WI38 (cell line): ENCODE data around the gene NCOA1.
"Not testable (repeated sequence)": the region's sequence is repeated elsewhere in the genome, so short reads cannot be mapped to it uniquely, and the experiment has no call there.

Experiments
- H3K4me3 ChIP-seq: 2 replicates; pipeline ENCODE4 v1.5.1; 2011; ENCODE audit warnings: low read depth, mild to moderate bottlenecking, control low read depth, low read length
- TF ChIP-seq, protein P1 (sequence below): IDR thresholded peaks from 2 replicates; pipeline ENCODE4 v1.5.1; 2012; ENCODE audit warnings: low read depth, mild to moderate bottlenecking, control low read depth, low read length

The NCOA1 gene

DNA sequence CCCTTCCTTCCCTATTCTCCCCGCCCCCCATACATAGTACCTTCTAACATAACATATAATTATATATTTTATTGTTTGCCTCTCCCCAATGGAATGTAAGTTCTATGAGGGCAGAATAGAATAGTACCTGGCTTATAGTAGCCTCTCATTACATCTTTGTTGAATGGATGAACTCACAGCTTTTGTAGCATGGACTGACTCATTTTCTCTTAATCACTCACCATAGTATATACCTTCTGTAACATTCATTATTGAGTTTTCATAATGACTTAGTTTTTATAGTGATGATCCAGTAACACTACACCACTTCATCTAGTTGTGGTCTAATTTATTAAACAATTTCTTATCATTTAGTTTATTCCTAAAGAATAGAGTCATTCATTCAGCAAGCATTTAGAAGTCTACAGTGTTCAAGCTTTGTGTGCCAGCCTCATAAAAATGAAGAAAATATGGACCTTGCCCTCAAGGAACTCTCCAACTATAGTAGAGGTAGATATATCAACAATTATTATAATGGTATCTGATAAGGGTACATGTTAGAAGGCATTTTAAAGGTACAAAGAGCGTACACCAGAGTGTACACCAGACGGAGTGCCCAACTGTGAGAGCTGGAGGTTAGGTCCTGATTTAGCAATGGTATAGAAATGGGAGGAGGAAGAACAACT is 31.1 kb downstream of the NCOA1 start:
- H3K4me3 ChIP-seq: no peak overlapping the region
- TF ChIP-seq, protein P1, sequence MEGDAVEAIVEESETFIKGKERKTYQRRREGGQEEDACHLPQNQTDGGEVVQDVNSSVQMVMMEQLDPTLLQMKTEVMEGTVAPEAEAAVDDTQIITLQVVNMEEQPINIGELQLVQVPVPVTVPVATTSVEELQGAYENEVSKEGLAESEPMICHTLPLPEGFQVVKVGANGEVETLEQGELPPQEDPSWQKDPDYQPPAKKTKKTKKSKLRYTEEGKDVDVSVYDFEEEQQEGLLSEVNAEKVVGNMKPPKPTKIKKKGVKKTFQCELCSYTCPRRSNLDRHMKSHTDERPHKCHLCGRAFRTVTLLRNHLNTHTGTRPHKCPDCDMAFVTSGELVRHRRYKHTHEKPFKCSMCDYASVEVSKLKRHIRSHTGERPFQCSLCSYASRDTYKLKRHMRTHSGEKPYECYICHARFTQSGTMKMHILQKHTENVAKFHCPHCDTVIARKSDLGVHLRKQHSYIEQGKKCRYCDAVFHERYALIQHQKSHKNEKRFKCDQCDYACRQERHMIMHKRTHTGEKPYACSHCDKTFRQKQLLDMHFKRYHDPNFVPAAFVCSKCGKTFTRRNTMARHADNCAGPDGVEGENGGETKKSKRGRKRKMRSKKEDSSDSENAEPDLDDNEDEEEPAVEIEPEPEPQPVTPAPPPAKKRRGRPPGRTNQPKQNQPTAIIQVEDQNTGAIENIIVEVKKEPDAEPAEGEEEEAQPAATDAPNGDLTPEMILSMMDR: no peak

DNA sequence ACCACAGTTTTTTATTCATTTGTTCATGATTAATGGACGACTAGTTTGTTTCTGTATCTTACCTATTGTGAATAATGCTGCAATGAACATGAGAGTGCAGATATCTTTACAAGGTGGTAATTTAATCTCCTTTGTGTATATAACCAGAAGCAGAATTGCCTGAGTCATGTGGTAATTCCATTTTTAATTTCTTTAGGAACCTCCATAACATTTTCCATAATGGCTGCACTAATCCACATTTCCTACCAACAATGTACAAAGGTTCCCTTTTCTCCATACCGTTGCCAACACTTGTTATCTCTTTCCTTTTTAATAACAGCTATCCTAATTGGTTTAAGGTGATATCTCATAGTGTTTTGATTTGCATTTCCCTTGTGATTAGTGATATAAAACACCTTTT is 36.5 kb downstream of the NCOA1 start:
- TF ChIP-seq, protein P1: no peak
- H3K4me3 ChIP-seq: no peak overlapping the region

DNA sequence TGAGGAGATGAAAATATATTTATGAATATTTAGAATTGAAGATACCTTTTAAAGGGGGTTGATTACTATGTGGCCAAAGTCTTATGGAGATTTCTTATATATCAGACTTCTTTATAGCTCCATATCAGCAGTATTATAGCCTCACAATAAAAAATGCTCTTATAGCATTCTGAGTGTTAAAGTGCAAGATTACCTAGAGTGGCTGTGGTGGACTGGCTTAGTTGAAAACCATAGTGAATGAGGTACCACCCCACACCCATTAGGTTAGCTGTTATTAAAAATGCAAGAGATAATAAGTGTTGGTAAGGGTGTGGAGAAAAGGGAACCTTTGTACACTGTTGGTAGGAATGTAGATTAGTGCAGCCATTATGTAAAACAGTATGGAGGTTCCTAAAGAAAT is 39.7 kb downstream of the NCOA1 start:
- no peak overlapping the region for H3K4me3 ChIP-seq
- TF ChIP-seq, protein P1: no peak

DNA sequence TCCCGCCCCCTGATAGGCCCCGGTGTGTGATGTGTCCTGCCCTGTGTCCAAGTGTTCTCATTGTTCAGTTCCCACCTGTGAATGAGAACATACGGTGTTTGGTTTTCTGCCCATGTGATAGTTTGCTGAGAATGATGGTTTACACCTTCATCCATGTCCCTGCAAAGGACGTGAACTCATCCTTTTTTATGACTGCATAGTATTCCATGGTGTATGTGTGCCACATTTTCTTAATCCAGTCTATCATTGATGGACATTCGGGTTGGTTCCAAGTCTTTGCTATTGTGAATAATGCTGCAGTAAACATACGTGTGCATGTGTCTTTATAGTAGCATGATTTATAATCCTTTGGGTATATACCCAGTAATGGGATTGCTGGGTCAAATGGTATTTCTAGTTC is 40.6 kb downstream of the NCOA1 start:
- H3K4me3 ChIP-seq: not testable (repeated sequence)

DNA sequence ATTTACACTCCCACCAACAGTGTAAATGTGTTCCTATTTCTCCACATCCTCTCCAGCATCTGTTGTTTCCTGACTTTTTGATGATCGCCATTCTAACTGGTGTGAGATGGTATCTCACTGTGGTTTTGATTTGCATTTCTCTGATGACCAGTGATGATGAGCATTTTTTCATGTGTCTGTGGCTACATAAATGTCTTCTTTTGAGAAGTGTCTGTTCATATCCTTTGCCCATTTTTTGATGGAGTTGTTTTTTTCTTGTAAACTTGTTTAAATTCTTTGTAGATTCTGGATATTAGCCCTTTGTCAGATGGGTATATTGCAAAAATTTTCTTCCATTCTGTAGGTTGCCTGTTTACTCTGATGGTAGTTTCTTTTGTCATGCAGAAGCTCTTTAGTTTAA is 41.0 kb downstream of the NCOA1 start:
- not testable (repeated sequence) for H3K4me3 ChIP-seq

DNA sequence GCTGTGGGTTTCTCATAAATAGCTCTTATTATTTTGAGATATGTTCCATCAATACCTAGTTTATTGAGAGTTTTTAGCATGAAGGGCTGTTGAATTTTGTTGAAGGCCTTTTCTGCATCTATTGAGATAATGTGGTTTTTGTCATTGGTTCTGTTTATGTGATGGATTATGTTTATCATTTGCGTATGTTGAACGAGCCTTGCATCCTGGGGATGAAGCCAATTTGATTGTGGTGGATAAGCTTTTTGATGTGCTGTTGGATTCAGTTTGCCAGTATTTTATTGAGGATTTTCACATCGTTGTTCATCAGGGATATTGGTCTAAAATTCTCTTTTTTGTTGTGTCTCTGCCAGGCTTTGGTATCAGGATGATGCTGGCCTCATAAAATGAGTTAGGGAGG is 42.5 kb downstream of the NCOA1 start:
- not testable (repeated sequence) for H3K4me3 ChIP-seq

DNA sequence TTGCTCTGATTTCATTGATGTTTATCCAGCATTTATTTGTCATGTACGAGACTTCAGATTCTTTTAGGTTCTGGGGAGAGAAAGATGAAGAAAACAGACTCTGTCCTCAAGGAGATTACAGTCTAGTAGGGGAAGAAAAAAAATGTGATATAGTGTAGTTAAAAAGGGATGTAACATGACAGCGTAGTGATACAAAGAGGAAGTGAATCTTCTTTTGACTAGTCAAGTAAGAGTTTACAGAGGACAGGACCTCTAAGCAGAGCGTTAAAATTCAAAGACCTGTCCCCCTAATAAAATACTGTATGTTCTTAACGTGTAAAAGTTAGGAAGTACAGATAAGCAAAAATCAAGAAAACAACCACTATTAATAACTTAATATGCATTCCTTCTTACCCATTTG is 47.7 kb downstream of the NCOA1 start:
- H3K4me3 ChIP-seq: no peak overlapping the region
- TF ChIP-seq, protein P1: no peak

DNA sequence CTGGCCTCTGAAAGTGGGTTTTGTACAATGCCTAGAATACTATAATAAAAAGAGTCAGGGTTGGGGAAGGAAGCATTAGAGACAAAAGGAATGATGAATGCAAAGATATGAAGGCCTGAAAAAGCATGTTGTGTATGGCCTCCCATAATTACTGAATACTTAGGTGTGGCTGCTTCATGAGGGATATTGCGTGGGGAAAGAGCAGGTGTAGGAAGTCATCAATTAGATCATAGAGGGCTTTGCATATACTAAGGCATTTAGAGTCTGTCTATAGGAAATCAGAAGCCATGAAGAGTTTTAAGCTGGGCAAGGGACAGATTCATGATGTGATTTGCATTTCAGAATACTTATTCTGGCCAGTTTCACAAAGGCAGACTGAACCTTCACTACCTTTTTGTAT is 48.2 kb downstream of the NCOA1 start:
- H3K4me3 ChIP-seq: no peak overlapping the region
- TF ChIP-seq, protein P1: no peak

DNA sequence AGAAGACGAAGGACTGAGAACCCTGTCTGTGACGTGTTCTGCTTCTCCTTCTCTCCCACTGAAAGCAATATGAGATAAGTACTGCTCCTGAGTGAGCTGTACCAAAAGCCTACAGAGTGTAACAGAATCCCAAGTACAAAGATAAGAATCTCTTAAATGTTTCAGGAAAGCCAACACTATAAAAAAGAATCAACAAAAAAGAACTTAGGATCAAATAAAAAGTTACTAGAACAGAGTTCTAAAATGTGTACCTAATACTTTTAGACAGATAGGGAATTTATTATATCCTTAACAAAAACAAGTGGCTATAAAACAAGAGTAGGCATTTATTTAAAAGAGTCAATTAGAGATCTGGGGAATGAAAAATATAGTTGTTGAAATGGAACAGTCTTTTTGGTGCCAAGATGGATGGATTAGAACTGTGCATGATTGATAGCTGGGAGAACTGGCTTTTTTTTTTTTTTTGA is 49.0 kb downstream of the NCOA1 start:
- TF ChIP-seq, protein P1: no peak
- H3K4me3 ChIP-seq: no peak overlapping the region
